Erythroblast (primary cell): ENCODE measurements around the gene DMD.

Experiments
- GATA1 ChIP-seq: IDR thresholded peaks from 2 replicates; pipeline ENCODE4 v1.6.1; 2011; ENCODE audit warnings: low read depth, mild to moderate bottlenecking, control low read depth, low read length, moderate library complexity
- POLR2A ChIP-seq: IDR thresholded peaks from 2 replicates; pipeline ENCODE4 v1.6.1; 2011; ENCODE audit warnings: mild to moderate bottlenecking, low read length

DNA sequence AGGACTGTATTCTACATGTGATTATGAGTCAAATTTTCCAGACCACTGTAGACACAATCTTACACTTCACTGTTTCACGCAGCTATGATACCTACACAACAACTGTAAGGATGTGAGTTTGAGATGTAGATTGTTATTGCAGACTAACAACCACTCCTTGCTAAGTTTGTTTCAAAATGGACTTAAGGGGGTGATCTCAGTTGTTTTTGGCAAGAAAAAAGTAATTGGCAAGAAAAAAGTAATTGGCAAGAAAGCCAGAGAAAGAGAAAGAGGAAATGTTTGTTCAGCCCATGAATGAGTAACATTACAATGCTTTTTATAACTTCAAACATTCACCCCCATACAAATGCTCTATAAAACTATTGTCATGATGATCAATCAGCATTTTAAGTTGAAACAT lies 466.4 kb downstream of the DMD start:
- no peak for TF ChIP-seq POLR2A
- no peak for TF ChIP-seq GATA1
